ENCODE results near the gene PRICKLE2. TPM values are rescaled to one million over a fixed set of nuclear protein-coding genes. Genes with fewer than 3 reads are reported as not detected.

Gene PRICKLE2
- total RNA-seq, 1 experiment from 2014 or later: 5.6 TPM

DNA sequence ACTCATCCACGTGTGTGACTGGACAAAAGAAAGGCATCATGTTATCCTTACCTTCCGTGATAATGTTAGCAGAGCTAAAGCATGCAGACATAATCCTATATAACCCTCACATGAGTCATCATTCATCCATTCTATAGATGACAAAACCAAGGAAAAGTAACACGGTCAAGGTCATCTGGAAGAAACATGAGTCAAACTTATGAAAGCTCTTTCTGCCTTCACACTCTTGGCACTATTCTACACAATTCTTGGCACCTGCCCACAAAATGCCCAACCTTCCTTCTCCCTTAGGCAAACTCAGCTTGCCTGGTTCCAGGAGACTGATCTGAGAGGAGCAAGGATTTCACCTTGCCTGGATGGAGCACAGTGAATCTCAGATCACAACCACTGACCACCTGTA is 66.9 kb downstream of the PRICKLE2 start:
- ATAC-seq (no peak), DNase-seq (ENCODE audit: low spot score) (no peak)
- ChIA-PET CTCF (interaction anchor here (2.2 kb wide), 1 partner anchor 8 kb away, joined by 19 read pairs; no protein-coding TSS in a partner anchor), POLR2A (no interaction called here)
- H3K9me3 Mint-ChIP-seq: no peaks in the 10 kb centered on the region
- H3K27me3 Mint-ChIP-seq (ENCODE audit: low read depth): no peaks in the 10 kb centered on the region
- H3K4me1 Mint-ChIP-seq: peaks cover 62% of the 10 kb centered on the region
- no peak for TF ChIP-seq ZNF671 (CRISPR knock-in tag; IDR thresholded peaks at IDR 0.05)
- TF ChIP-seq TEAD4 (CRISPR knock-in tag; IDR thresholded peaks at IDR 0.05): no peak
- TF ChIP-seq, protein P1, sequence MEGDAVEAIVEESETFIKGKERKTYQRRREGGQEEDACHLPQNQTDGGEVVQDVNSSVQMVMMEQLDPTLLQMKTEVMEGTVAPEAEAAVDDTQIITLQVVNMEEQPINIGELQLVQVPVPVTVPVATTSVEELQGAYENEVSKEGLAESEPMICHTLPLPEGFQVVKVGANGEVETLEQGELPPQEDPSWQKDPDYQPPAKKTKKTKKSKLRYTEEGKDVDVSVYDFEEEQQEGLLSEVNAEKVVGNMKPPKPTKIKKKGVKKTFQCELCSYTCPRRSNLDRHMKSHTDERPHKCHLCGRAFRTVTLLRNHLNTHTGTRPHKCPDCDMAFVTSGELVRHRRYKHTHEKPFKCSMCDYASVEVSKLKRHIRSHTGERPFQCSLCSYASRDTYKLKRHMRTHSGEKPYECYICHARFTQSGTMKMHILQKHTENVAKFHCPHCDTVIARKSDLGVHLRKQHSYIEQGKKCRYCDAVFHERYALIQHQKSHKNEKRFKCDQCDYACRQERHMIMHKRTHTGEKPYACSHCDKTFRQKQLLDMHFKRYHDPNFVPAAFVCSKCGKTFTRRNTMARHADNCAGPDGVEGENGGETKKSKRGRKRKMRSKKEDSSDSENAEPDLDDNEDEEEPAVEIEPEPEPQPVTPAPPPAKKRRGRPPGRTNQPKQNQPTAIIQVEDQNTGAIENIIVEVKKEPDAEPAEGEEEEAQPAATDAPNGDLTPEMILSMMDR (IDR thresholded peaks at IDR 0.05): no peak
- H3K36me3 Mint-ChIP-seq: no peaks in the 10 kb centered on the region
- H3K27ac Mint-ChIP-seq: peak overlapping the region; percentile 91; the same call in 1 of the 2 replicates
- no peak overlapping the region for H3K4me3 Mint-ChIP-seq

DNA sequence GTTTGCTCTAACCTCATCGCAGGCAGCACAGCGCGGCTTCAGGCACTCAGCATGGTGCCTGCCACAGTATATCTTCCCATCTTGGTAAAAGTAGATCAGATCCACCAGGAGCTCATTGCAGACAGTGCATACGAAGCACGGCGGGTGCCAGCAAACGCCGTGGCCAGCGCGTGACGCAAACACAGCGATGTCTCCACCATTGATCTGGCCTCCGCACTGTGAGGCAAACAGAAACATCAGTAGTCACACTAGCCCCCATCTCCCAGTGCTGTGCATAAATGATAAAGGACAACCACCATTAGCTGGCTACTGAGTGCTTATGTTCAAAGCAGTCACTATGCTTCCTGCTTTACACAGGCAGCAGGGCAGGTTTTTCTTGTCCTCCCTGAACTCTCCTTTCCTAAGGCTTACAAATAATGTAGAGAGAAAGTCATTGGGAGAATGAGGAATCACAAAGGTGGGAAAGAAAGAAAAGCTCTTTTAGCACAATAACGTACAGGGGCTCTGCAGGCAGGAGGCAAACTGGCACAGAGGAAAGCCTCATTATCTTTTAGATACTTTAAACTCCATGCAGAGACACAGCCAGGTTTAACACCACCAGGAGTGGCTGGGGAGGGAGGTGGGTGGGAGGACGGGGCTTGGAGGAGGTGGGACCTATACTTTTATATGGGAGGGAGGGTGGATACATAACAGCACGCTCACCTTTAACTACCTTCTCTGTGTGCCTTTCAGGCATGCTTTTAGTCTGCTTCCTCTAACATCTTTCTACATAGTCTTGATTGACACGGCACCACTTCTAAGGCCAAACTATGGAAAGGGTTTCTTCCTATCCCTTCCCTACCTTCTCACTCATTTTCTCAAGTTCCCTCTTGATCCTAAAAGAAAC is 67.9 kb downstream of the PRICKLE2 start:
- POLR2A ChIA-PET: interaction anchor here (0.5 kb wide), 1 partner anchor 330 kb away, joined by 3 read pairs; no protein-coding TSS in a partner anchor
- Mint-ChIP-seq H3K4me3 (0 out of 2 replicates have a peak overlapping the region, but pooled peaks have one; percentile 1), H3K36me3 (peaks cover 4% of the 10 kb centered on the region), H3K27ac (peak overlapping the region; percentile 96), H3K9me3 (no peaks in the 10 kb centered on the region), H3K4me1 (peaks cover 53% of the 10 kb centered on the region), H3K27me3 (ENCODE audit: low read depth) (no peaks in the 10 kb centered on the region)
- CTCF ChIA-PET: interaction anchor here (1.6 to 2.2 kb wide), 2 partner anchors 9 to 127 kb away, joined by 3 to 19 read pairs; no protein-coding TSS in a partner anchor
- peak; percentile 73 for ATAC-seq
- DNase-seq (ENCODE audit: low spot score): no peak
- TF ChIP-seq TEAD1 (CRISPR knock-in tag; IDR thresholded peaks at IDR 0.05): no peak
- TF ChIP-seq, protein P2, sequence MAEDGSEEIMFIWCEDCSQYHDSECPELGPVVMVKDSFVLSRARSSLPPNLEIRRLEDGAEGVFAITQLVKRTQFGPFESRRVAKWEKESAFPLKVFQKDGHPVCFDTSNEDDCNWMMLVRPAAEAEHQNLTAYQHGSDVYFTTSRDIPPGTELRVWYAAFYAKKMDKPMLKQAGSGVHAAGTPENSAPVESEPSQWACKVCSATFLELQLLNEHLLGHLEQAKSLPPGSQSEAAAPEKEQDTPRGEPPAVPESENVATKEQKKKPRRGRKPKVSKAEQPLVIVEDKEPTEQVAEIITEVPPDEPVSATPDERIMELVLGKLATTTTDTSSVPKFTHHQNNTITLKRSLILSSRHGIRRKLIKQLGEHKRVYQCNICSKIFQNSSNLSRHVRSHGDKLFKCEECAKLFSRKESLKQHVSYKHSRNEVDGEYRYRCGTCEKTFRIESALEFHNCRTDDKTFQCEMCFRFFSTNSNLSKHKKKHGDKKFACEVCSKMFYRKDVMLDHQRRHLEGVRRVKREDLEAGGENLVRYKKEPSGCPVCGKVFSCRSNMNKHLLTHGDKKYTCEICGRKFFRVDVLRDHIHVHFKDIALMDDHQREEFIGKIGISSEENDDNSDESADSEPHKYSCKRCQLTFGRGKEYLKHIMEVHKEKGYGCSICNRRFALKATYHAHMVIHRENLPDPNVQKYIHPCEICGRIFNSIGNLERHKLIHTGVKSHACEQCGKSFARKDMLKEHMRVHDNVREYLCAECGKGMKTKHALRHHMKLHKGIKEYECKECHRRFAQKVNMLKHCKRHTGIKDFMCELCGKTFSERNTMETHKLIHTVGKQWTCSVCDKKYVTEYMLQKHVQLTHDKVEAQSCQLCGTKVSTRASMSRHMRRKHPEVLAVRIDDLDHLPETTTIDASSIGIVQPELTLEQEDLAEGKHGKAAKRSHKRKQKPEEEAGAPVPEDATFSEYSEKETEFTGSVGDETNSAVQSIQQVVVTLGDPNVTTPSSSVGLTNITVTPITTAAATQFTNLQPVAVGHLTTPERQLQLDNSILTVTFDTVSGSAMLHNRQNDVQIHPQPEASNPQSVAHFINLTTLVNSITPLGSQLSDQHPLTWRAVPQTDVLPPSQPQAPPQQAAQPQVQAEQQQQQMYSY (CRISPR knock-in tag; IDR thresholded peaks at IDR 0.05): no peak
- TF ChIP-seq SMAD4 (CRISPR knock-in tag; IDR thresholded peaks at IDR 0.05): no peak
- TF ChIP-seq MXD4 (CRISPR knock-in tag; IDR thresholded peaks at IDR 0.05; ENCODE audit: borderline replicate concordance): no peak
- TF ChIP-seq, protein P3, sequence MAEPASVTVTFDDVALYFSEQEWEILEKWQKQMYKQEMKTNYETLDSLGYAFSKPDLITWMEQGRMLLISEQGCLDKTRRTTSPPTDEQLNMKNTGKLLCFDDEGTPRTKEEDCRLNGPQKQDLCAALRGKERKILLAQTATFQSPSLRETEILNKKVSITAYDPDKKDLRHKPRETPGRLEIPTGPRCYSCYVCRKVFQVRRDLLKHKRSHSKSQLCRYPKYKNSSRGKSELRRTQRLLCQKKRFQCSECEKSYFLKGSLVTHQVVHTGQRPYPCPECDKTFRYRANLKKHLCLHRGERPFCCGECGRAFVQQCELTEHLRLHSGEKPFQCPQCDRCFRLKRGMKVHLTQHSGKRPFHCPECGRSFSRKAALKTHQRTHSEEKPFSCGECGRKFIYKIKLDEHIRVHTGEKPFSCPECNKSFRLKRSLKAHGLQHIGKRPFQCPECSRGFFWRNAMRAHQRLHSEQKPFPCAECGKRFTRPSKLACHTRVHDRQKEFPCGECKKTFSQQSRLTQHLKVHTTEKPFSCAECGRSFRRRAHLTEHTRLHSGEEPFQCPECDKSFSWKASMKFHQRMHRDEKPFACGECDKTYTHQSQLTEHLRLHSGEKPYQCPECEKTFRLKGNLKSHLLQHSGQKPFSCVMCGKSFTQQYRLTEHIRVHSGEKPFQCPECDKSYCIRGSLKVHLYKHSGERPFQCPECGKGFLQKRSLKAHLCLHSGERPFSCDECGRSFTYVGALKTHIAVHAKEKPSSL (CRISPR knock-in tag; conservative IDR thresholded peaks at IDR 0.05): no peak
- TF ChIP-seq, protein P4, sequence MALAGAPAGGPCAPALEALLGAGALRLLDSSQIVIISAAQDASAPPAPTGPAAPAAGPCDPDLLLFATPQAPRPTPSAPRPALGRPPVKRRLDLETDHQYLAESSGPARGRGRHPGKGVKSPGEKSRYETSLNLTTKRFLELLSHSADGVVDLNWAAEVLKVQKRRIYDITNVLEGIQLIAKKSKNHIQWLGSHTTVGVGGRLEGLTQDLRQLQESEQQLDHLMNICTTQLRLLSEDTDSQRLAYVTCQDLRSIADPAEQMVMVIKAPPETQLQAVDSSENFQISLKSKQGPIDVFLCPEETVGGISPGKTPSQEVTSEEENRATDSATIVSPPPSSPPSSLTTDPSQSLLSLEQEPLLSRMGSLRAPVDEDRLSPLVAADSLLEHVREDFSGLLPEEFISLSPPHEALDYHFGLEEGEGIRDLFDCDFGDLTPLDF (CRISPR knock-in tag; IDR thresholded peaks at IDR 0.05): no peak
- no peak for TF ChIP-seq HMGA2 (CRISPR knock-in tag; IDR thresholded peaks at IDR 0.05)
- TF ChIP-seq, protein P5, sequence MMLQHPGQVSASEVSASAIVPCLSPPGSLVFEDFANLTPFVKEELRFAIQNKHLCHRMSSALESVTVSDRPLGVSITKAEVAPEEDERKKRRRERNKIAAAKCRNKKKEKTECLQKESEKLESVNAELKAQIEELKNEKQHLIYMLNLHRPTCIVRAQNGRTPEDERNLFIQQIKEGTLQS (CRISPR knock-in tag; conservative IDR thresholded peaks at IDR 0.05): no peak
- TF ChIP-seq JUN (CRISPR knock-in tag; IDR thresholded peaks at IDR 0.05): no peak
- TF ChIP-seq ETV6 (CRISPR knock-in tag; IDR thresholded peaks at IDR 0.05): no peak
- TF ChIP-seq, protein P6, sequence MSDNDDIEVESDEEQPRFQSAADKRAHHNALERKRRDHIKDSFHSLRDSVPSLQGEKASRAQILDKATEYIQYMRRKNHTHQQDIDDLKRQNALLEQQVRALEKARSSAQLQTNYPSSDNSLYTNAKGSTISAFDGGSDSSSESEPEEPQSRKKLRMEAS (CRISPR knock-in tag; IDR thresholded peaks at IDR 0.05): no peak
- TF ChIP-seq, protein P7, sequence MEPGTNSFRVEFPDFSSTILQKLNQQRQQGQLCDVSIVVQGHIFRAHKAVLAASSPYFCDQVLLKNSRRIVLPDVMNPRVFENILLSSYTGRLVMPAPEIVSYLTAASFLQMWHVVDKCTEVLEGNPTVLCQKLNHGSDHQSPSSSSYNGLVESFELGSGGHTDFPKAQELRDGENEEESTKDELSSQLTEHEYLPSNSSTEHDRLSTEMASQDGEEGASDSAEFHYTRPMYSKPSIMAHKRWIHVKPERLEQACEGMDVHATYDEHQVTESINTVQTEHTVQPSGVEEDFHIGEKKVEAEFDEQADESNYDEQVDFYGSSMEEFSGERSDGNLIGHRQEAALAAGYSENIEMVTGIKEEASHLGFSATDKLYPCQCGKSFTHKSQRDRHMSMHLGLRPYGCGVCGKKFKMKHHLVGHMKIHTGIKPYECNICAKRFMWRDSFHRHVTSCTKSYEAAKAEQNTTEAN (CRISPR knock-in tag; IDR thresholded peaks at IDR 0.05): no peak
- TF ChIP-seq ZNF416 (CRISPR knock-in tag; IDR thresholded peaks at IDR 0.05): no peak
- no peak for TF ChIP-seq SOX15 (CRISPR knock-in tag; IDR thresholded peaks at IDR 0.05)
- TF ChIP-seq, protein P8, sequence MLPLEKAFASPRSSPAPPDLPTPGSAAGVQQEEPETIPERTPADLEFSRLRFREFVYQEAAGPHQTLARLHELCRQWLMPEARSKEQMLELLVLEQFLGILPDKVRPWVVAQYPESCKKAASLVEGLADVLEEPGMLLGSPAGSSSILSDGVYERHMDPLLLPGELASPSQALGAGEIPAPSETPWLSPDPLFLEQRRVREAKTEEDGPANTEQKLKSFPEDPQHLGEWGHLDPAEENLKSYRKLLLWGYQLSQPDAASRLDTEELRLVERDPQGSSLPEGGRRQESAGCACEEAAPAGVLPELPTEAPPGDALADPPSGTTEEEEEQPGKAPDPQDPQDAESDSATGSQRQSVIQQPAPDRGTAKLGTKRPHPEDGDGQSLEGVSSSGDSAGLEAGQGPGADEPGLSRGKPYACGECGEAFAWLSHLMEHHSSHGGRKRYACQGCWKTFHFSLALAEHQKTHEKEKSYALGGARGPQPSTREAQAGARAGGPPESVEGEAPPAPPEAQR (CRISPR knock-in tag; IDR thresholded peaks at IDR 0.05): no peak
- no peak for TF ChIP-seq OVOL2 (CRISPR knock-in tag; IDR thresholded peaks at IDR 0.05; ENCODE audit: borderline replicate concordance)
- no peak for TF ChIP-seq ESRRA (CRISPR knock-in tag; IDR thresholded peaks at IDR 0.05; ENCODE audit: borderline replicate concordance)
